ACC112 (cell line): ENCODE data around the gene PCSK6.

Experiments used
- H2AFZ ChIP-seq: fragments of 200-600 bp; sonication (generic); one replicate; pipeline ENCODE4 v1.6.0; 2017; ENCODE audit warnings: antibody characterized with exemption, low read length; ENCODE audit not compliant: unreplicated experiment
- H3K27ac ChIP-seq: fragments of 200-600 bp; sonication (generic); 2 replicates; pipeline ENCODE4 v1.5.1; 2014; ENCODE audit warnings: low read depth, mild to moderate bottlenecking, antibody characterized with exemption, low read length, moderate library complexity
- H3K27me3 ChIP-seq: fragments of 200-600 bp; sonication (generic); 2 replicates; pipeline ENCODE4 v1.6.1; 2014; ENCODE audit warnings: mild to moderate bottlenecking, antibody characterized with exemption, low read length, moderate library complexity, mixed read lengths; ENCODE audit not compliant: insufficient read depth
- H3K36me3 ChIP-seq: fragments of 200-600 bp; sonication (generic); 2 replicates; pipeline ENCODE4 v1.6.1; 2016; ENCODE audit warnings: mild to moderate bottlenecking, antibody characterized with exemption, low read length, moderate library complexity, mixed read lengths; ENCODE audit not compliant: insufficient read depth
- H3K4me1 ChIP-seq: fragments of 200-600 bp; sonication (generic); one replicate; pipeline ENCODE4 v1.6.1; 2016; ENCODE audit warnings: low read length, mixed read lengths; ENCODE audit not compliant: insufficient read depth, unreplicated experiment, control insufficient read depth
- H3K4me3 ChIP-seq: fragments of 200-600 bp; sonication (generic); 2 replicates; pipeline ENCODE4 v1.5.1; 2014; ENCODE audit warnings: mild to moderate bottlenecking, low read depth, low read length
- H3K79me2 ChIP-seq: fragments of 200-600 bp; sonication (generic); one replicate; pipeline ENCODE4 v1.6.0; 2016; ENCODE audit warnings: low read length; ENCODE audit not compliant: control insufficient read depth, unreplicated experiment, insufficient read depth

PCSK6 gene

DNA sequence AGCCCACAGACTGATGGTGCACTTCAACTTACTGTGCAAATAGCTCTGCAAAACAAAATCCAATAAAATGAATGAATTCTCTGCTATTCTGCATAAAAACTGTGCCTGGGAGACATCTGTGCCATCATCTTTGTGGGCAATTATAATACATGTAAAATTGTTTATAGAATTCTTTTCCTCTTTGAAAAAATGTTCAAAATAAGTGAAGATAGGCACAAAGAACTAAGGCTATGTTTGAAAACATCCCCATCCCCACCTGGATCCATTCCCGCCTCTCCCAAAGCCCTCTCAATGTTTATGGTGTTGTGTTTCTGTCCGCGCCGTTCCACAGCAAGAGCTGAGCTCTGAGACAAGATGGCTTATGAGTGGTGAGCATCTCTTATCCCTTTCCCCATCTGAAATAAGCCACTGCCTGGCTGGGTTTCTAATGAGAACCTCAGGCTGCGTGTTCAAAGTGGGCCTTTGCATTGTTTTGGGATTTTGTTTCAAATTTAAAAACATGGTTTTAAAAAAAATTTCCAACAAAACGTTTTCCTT is 172.1 kb downstream of the PCSK6 start:
- Histone ChIP-seq H3K4me1 (no peaks in the 10 kb centered on the region), H3K36me3 (no peaks in the 10 kb centered on the region), H2AFZ (no peak overlapping the region), H3K4me3 (no peak overlapping the region), H3K79me2 (no peaks in the 10 kb centered on the region), H3K27me3 (peaks cover 31% of the 10 kb centered on the region), H3K27ac (no peak overlapping the region)

DNA sequence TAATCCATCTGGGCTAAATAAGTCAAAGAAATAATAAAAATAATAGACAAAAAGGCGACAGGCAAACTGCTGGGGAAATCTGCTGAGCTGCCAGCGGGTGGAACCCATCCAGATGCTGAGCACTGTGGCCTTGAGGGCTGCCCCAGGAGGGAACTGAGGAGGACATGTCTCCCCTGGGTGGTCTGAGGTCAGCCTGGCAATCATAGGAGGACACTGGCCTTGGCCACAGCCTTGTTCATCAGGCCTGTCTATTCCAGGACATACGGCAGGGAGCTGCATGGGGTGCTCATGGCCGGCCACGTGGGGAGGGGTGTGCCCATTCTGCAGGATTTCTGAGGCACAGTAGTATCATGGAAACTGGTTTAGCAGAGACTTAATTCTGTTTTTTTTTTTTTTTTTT is 173.0 kb downstream of the PCSK6 start:
- Histone ChIP-seq H3K4me1 (no peaks in the 10 kb centered on the region), H3K79me2 (no peaks in the 10 kb centered on the region), H3K27ac (no peak overlapping the region), H3K36me3 (no peaks in the 10 kb centered on the region), H3K27me3 (peaks cover 22% of the 10 kb centered on the region), H2AFZ (no peak overlapping the region), H3K4me3 (no peak overlapping the region)

DNA sequence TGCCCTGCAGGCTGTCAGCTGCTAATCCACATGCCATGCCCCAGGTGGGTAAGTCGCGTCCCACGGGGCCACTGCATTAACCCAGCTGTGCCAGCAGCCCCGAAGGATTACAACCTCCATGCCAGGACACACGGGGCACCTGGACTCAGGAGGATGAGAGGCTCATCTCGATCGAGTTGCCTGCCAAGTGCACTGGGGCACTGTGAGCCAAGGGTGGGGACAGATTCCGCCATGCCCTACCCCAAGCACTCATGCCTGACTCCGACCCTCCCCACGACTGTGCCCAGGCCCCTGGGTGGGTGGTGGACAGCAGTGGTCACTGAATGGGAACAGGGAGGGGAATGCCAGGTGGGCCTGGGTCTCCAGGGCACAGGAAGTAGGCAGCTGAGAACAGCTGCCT is 173.8 kb downstream of the PCSK6 start:
- peaks cover 15% of the 10 kb centered on the region for H3K27me3 ChIP-seq
- no peaks in the 10 kb centered on the region for H3K79me2 ChIP-seq
- H3K36me3 ChIP-seq, result no peaks in the 10 kb centered on the region
- no peak overlapping the region for H3K4me3 ChIP-seq
- no peak overlapping the region for H3K27ac ChIP-seq
- no peaks in the 10 kb centered on the region for H3K4me1 ChIP-seq
- H2AFZ ChIP-seq, result no peak overlapping the region

DNA sequence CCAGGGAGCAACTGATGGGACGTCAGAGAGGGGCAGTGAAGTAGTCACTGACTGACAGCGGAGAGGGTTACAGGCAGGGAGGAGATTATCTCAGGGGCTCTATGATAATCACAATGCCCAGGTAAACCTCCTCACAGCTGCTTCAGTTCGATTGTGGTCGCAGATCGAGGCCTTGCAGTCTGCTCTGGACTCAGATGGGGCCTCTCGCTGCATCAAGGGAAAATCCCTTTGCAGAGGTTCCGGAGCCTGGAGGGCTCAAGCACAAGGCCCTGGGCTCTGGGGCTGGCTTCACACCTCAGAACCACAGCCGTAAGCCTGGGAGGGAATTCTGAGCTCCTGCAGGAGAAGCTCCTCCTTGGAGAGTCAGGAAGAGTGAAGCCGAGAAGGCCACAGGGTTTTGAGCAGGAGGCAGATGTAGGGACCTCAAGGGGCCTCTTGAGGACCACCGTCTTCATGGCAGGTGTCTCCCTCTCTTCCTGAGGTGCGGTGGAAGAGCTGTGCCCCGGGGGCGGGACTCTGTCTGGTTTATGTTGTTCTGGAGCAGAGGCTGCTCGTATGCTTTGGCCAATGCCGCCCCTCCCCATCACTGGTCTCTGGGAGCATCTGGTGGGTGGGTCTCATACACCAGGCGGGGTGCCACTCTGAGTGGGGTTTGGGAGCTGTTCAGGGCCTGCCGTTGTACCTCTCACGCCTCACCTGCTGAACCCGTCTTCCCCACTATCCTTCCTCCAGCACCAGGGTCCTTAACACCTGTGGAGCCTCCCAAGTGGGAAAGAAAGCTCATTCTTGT is 175.0 kb downstream of the PCSK6 start:
- Histone ChIP-seq H3K27me3 (peaks cover 11% of the 10 kb centered on the region), H3K4me1 (no peaks in the 10 kb centered on the region), H3K36me3 (no peaks in the 10 kb centered on the region), H2AFZ (no peak overlapping the region), H3K4me3 (no peak overlapping the region), H3K79me2 (no peaks in the 10 kb centered on the region), H3K27ac (no peak overlapping the region)

DNA sequence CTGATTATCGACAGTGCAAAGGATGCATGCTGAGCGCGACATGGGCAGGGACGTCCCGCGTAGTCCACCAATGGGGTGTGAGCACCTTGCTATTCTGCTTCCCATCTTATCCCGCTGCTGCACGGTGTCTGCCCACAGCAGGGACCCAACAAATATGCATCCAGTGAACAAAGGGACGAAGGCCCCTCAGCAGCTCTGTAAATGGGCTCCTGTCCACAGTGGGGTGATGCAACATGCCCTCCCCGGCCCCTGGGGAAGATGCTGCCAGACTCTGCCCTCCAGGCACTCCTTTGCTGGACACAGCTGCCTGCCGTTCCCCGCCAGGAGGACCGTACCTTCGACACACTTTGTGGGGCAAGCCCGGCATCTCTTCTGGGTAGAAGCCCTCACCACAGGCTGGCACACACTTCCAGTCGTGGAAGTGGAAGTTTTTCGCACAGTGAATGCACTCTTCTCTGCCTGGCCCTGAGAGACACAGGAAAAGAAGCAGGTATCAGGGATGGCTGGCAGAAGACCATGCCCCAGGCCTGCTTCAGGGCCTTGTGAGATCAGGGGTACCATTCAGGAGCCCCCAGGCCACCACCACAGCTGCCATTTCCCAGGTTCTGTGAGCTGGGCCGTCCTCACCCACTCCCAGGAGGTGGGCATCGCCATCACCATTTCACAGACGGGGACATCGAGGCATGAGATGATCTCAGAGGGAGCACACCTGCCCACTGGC is 176.3 kb downstream of the PCSK6 start:
- Histone ChIP-seq H3K4me1 (no peaks in the 10 kb centered on the region), H3K27me3 (no peaks in the 10 kb centered on the region; the same call in 1 of the 2 replicates), H3K79me2 (no peaks in the 10 kb centered on the region), H2AFZ (no peak overlapping the region), H3K36me3 (no peaks in the 10 kb centered on the region), H3K4me3 (no peak overlapping the region), H3K27ac (no peak overlapping the region)

DNA sequence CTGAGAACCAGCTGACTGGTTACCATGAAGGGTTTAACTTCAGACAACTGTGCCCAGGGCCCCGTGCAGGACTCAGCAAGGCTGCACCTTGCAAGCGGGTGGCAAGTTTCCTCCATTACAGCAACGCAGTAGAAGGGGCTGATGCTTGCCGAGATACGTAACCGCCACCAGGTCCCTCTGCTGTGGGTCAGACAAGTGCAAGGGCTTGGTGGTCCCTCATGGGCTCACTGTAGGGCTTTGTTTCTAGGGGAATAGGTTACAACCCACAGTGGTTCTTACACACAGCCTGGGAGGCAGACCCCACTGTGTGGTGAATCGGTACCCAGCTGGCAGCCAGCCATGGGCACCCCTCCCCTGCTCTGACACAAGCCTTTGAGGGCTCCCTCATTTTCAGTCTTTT is 179.0 kb downstream of the PCSK6 start:
- H3K4me1 ChIP-seq, result no peaks in the 10 kb centered on the region
- H3K27me3 ChIP-seq, result no peaks in the 10 kb centered on the region; the same call in 1 of the 2 replicates
- H3K27ac ChIP-seq, result no peak overlapping the region
- no peaks in the 10 kb centered on the region for H3K79me2 ChIP-seq
- H3K36me3 ChIP-seq, result no peaks in the 10 kb centered on the region
- no peak overlapping the region for H3K4me3 ChIP-seq
- no peak overlapping the region for H2AFZ ChIP-seq

DNA sequence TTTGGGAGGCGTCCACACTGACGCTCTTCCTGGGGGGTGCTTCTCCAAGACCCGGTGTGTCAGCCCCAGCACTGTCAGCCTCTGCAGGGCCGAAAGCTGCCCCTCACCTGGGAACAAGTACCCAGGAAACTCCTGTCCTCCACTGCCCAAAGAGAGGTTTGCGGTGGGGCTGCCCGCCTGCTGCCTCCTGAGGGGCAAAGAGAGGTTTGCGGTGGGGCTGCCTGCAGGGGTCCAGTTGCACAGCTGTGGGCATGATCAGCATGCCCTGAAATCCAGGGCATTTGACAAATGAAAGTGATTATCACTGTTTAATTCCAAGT is 179.4 kb downstream of the PCSK6 start:
- H3K4me3 ChIP-seq, result no peak overlapping the region
- H3K4me1 ChIP-seq, result no peaks in the 10 kb centered on the region
- H3K36me3 ChIP-seq, result no peaks in the 10 kb centered on the region
- no peak overlapping the region for H2AFZ ChIP-seq
- H3K27me3 ChIP-seq, result no peaks in the 10 kb centered on the region
- no peak overlapping the region for H3K27ac ChIP-seq
- no peaks in the 10 kb centered on the region for H3K79me2 ChIP-seq

DNA sequence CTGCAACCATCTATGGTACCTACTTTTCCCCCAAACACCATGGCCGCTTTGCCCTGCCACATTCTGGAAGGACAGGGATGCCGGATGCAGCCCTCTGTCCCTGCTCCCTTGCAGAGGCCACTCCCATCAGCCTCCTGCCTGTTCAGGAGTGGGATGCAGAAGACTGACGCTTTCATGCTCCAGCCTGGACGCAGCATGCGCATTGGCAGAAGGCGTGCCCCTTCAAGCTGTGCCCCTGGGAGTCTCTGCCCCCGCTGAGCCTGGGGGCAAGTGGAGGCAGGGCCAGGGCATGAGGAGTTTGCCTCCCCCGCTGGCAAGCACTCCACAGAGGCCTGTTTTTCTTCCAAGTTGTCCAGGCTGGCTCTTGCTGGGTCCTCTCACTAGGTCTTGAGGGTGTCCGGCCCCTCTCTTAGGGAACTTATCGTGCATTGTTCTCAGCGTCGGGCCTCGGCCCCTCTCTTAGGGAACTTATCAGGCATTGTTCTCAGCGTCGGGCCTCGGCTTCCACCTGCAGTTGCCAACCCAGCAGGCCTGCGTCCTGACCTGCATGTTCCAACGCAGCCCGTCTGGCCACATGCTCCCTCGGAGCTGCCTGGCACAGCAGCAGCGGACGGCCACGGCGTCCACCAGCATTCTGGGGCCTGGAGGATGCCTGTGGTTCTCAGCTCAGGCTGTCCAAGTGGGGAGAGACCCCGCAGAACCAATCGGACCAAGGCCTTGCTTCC is 179.9 kb downstream of the PCSK6 start:
- no peak overlapping the region for H3K27ac ChIP-seq
- no peaks in the 10 kb centered on the region for H3K79me2 ChIP-seq
- no peaks in the 10 kb centered on the region for H3K4me1 ChIP-seq
- H3K36me3 ChIP-seq, result no peaks in the 10 kb centered on the region
- H3K4me3 ChIP-seq, result no peak overlapping the region
- no peaks in the 10 kb centered on the region for H3K27me3 ChIP-seq
- H2AFZ ChIP-seq, result no peak overlapping the region

DNA sequence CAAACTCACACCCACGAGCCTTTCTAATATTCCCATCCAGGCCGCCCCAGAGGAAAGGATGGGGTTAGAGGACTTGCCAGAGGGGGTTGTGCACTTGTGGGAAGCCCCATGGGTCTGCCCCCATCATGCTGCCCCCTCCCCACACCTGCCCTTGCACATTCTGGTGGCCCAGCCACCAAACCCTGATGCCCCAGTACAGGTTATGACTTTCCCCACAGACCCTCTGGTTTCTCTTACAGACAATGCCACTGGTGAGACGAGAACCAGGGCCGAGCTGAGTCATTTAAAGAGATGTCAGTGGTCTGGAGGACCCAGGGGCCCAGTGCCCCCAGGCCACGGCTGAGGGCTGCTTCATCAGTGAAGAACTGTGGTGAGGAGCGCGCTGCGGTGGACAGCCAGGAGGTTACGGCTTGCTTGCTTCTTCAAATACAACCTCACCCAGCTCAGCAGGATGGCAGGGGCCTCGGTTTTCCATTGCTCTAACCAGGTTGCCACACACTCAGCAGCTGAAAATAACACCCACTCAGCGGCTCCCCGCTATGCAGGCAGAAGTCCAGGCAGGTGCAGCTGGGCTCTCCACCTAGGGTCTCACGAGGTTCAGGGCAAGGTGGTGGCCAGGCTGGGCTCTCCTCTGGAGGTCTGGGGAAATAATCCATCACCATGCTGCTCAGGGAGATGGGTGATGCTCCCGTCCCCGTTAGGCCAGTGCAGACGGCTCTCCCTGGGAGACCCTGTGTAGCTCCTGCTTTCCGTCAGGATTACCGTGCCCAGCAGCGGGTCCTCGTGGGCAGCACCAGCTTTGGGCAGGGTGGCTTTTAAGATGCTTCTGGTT is 180.7 kb downstream of the PCSK6 start:
- H3K4me3 ChIP-seq, result no peak overlapping the region
- no peak overlapping the region for H2AFZ ChIP-seq
- no peaks in the 10 kb centered on the region for H3K4me1 ChIP-seq
- no peaks in the 10 kb centered on the region for H3K36me3 ChIP-seq
- no peak overlapping the region for H3K27ac ChIP-seq
- no peaks in the 10 kb centered on the region for H3K79me2 ChIP-seq
- no peaks in the 10 kb centered on the region for H3K27me3 ChIP-seq
